Mesenchymal stem cell (in vitro differentiated cells and primary cell): ENCODE data around the gene ADGRL3.
"Not testable (repeated sequence)": the region's sequence is repeated elsewhere in the genome, so short reads cannot be mapped to it uniquely, and the experiment has no call there.

Source experiments
- DNase-seq: peaks from one replicate; pipeline ENCODE4 v3.0.0-alpha.2; 2013
- H2AFZ ChIP-seq: one replicate; pipeline ENCODE4 v1.6.1; 2013; ENCODE audit warnings: low read depth, mild to moderate bottlenecking, control low read depth, inconsistent platforms, low read length, moderate library complexity
- H2AK5ac ChIP-seq: 2 replicates; pipeline ENCODE4 v1.6.1; 2013; ENCODE audit warnings: low read length, moderate library complexity, mild to moderate bottlenecking, inconsistent platforms; ENCODE audit not compliant: severe bottlenecking
- H2BK120ac ChIP-seq: one replicate; pipeline ENCODE4 v1.6.1; 2013; ENCODE audit warnings: low read depth, mild to moderate bottlenecking, inconsistent platforms, low read length, moderate library complexity
- H2BK12ac ChIP-seq, 2 experiments: one replicate each; pipeline ENCODE4 v1.6.1; 2013; ENCODE audit warnings: inconsistent platforms in 2 of 2, low read length in 2 of 2, mild to moderate bottlenecking in 2 of 2, moderate library complexity in 2 of 2, control low read depth in 1 of 2
- H2BK15ac ChIP-seq: one replicate; pipeline ENCODE4 v1.6.1; 2013; ENCODE audit warnings: mild to moderate bottlenecking, low read depth, inconsistent platforms; ENCODE audit not compliant: poor library complexity, severe bottlenecking
- H2BK5ac ChIP-seq: 2 replicates; pipeline ENCODE4 v1.6.1; 2013; ENCODE audit warnings: low read depth, mild to moderate bottlenecking, low read length, control low read depth, inconsistent platforms; ENCODE audit not compliant: poor library complexity, severe bottlenecking
- H3K14ac ChIP-seq, 2 experiments: one replicate each; pipeline ENCODE4 v1.6.1; 2013; ENCODE audit warnings: inconsistent platforms in 2 of 2, low read length in 2 of 2, control low read depth in 1 of 2, mild to moderate bottlenecking in 1 of 2, moderate library complexity in 1 of 2
- H3K18ac ChIP-seq, 2 experiments: one replicate each; pipeline ENCODE4 v1.6.1; 2013; ENCODE audit warnings: inconsistent platforms in 2 of 2, low read length in 2 of 2, control low read depth in 1 of 2, low read depth in 1 of 2, mild to moderate bottlenecking in 1 of 2
- H3K23ac ChIP-seq, 2 experiments: one replicate each; pipeline ENCODE4 v1.6.1; 2013; ENCODE audit warnings: inconsistent platforms in 2 of 2, low read length in 2 of 2, mild to moderate bottlenecking in 2 of 2, moderate library complexity in 2 of 2, control low read depth in 1 of 2
- H3K27ac ChIP-seq: 2 replicates; pipeline ENCODE4 v1.5.1; 2013; ENCODE audit warnings: mild to moderate bottlenecking, moderate library complexity, low read length, control low read depth, inconsistent platforms; ENCODE audit not compliant: poor library complexity, severe bottlenecking
- H3K27me3 ChIP-seq, 2 experiments: 2 replicates each; pipeline versions ENCODE4 v1.6.1 to v1.7.0; 2013; ENCODE audit warnings: low read length in 2 of 2, mild to moderate bottlenecking in 2 of 2, moderate library complexity in 2 of 2, control low read depth in 1 of 2, inconsistent platforms in 1 of 2; ENCODE audit not compliant: control insufficient read depth in 1 of 2, insufficient read depth in 1 of 2
- H3K36me3 ChIP-seq, 2 experiments: 2 replicates each; pipeline versions ENCODE4 v1.6.1 to v1.7.0; 2013; ENCODE audit warnings: low read length in 2 of 2, control low read depth in 1 of 2, inconsistent platforms in 1 of 2, low read depth in 1 of 2, mild to moderate bottlenecking in 1 of 2; ENCODE audit not compliant: insufficient read depth in 2 of 2, control insufficient read depth in 1 of 2
- H3K4ac ChIP-seq, 2 experiments: one replicate each; pipeline ENCODE4 v1.6.1; 2013; ENCODE audit warnings: inconsistent platforms in 2 of 2, low read length in 2 of 2, mild to moderate bottlenecking in 2 of 2, moderate library complexity in 2 of 2, control low read depth in 1 of 2, low read depth in 1 of 2
- H3K4me1 ChIP-seq: 2 replicates; pipeline ENCODE4 v1.6.1; 2013; ENCODE audit warnings: low read depth, low read length, control low read depth; ENCODE audit not compliant: control insufficient read depth, insufficient read depth
- H3K4me2 ChIP-seq: 2 replicates; pipeline ENCODE4 v1.6.1; 2013; ENCODE audit warnings: low read length, mild to moderate bottlenecking, inconsistent platforms; ENCODE audit not compliant: poor library complexity, severe bottlenecking
- H3K4me3 ChIP-seq, 2 experiments: 2 replicates each; pipeline versions ENCODE4 v1.5.1 to v1.7.0; 2013; ENCODE audit warnings: low read length in 2 of 2, mild to moderate bottlenecking in 2 of 2, control low read depth in 1 of 2, low read depth in 1 of 2; ENCODE audit not compliant: insufficient read depth in 1 of 2
- H3K79me1 ChIP-seq: replicated peaks from 2 replicates; pipeline ENCODE4 v1.6.1; 2013; ENCODE audit warnings: mild to moderate bottlenecking, control low read depth, low read length, inconsistent platforms; ENCODE audit not compliant: poor library complexity, severe bottlenecking
- H3K9ac ChIP-seq: 2 replicates; pipeline ENCODE4 v1.7.0; 2013; ENCODE audit warnings: mild to moderate bottlenecking, low read length, moderate library complexity
- H3K9me3 ChIP-seq: 2 replicates; pipeline ENCODE4 v1.7.0; 2013; ENCODE audit warnings: mild to moderate bottlenecking, low read length; ENCODE audit not compliant: control insufficient read depth
- H4K8ac ChIP-seq: one replicate; pipeline ENCODE4 v1.6.1; 2013; ENCODE audit warnings: inconsistent platforms, mild to moderate bottlenecking, low read length, moderate library complexity
- H4K91ac ChIP-seq: one replicate; pipeline ENCODE4 v1.6.1; 2013; ENCODE audit warnings: mild to moderate bottlenecking, low read length, inconsistent platforms
- WGBS: methylation state at CpG from one replicate; pipeline ENCODE4 v1.1.7; 2013; ENCODE audit warnings: mixed read lengths; 5-methylcytosine and 5-hydroxymethylcytosine counted together

Gene ADGRL3

GRCh38 chr4:61207156-61207555 is 7.0 kb downstream of the ADGRL3 start:
- not testable (repeated sequence) for H3K4ac ChIP-seq, H2BK15ac ChIP-seq, H3K36me3 ChIP-seq, H3K14ac ChIP-seq, H2BK120ac ChIP-seq, H4K8ac ChIP-seq, H3K4me2 ChIP-seq, H2BK5ac ChIP-seq, H2BK12ac ChIP-seq, H3K4me3 ChIP-seq, H3K27ac ChIP-seq, H3K9ac ChIP-seq, H3K9me3 ChIP-seq, H3K18ac ChIP-seq, H3K23ac ChIP-seq, H4K91ac ChIP-seq, H3K79me1 ChIP-seq, DNase-seq, H2AFZ ChIP-seq, H2AK5ac ChIP-seq
- H3K4me1 ChIP-seq = peaks cover 10% of the 10 kb centered on the region
- peaks cover 12 to 14% of the 10 kb centered on the region in 2 experiments for H3K27me3 ChIP-seq

GRCh38 chr4:61210186-61210939 is 10.2 kb downstream of the ADGRL3 start:
- H3K27me3 ChIP-seq = no peaks in the 10 kb centered on the region
- no peak overlapping the region for H3K18ac ChIP-seq
- no peak overlapping the region for H3K4me3 ChIP-seq
- H2BK120ac ChIP-seq = no peak overlapping the region
- no peaks in the 10 kb centered on the region for H3K79me1 ChIP-seq
- H3K27ac ChIP-seq = no peak overlapping the region
- H3K9ac ChIP-seq = no peak overlapping the region
- no peak overlapping the region for H4K8ac ChIP-seq
- H3K4me2 ChIP-seq = no peak overlapping the region
- WGBS = 47% methylated on average over 4 of the region's 6 CpGs
- no peak overlapping the region for H3K23ac ChIP-seq
- no peaks in the 10 kb centered on the region for H3K36me3 ChIP-seq
- H2BK15ac ChIP-seq = no peak overlapping the region
- no peak overlapping the region for H3K4ac ChIP-seq
- no peak overlapping the region for H4K91ac ChIP-seq
- H3K4me1 ChIP-seq = no peaks in the 10 kb centered on the region
- no peak overlapping the region for H2AK5ac ChIP-seq
- peak; percentile 1 for DNase-seq
- H3K14ac ChIP-seq = no peak overlapping the region
- H2BK12ac ChIP-seq = no peak overlapping the region
- H3K9me3 ChIP-seq = no peaks in the 10 kb centered on the region
- no peak overlapping the region for H2BK5ac ChIP-seq
- no peak overlapping the region for H2AFZ ChIP-seq

GRCh38 chr4:61211781-61212180 is 11.7 kb downstream of the ADGRL3 start:
- H2BK12ac ChIP-seq = no peak overlapping the region
- H2AFZ ChIP-seq = no peak overlapping the region
- H3K27ac ChIP-seq = no peak overlapping the region
- H2AK5ac ChIP-seq = no peak overlapping the region
- no peaks in the 10 kb centered on the region for H3K79me1 ChIP-seq
- H3K14ac ChIP-seq = no peak overlapping the region
- H3K4me2 ChIP-seq = no peak overlapping the region
- H3K18ac ChIP-seq = no peak overlapping the region
- no peak overlapping the region for H4K8ac ChIP-seq
- no peak overlapping the region for H3K4ac ChIP-seq
- H4K91ac ChIP-seq = no peak overlapping the region
- no peaks in the 10 kb centered on the region for H3K27me3 ChIP-seq
- H3K9me3 ChIP-seq = no peaks in the 10 kb centered on the region
- no peak overlapping the region for H3K4me3 ChIP-seq
- no peak overlapping the region for H3K23ac ChIP-seq
- no peak overlapping the region for H2BK5ac ChIP-seq
- H3K9ac ChIP-seq = no peak overlapping the region
- 100% methylated on average over 1 of the region's 1 CpG for WGBS
- H3K4me1 ChIP-seq = no peaks in the 10 kb centered on the region
- no peak overlapping the region for H2BK15ac ChIP-seq
- DNase-seq = no peak
- H3K36me3 ChIP-seq = no peaks in the 10 kb centered on the region
- no peak overlapping the region for H2BK120ac ChIP-seq

- Histone ChIP-seq H2BK5ac (no peak overlapping the region), H3K27ac (no peak overlapping the region), H2AK5ac (no peak overlapping the region), H2BK120ac (no peak overlapping the region), H3K36me3 (no peaks in the 10 kb centered on the region), H2AFZ (no peak overlapping the region), H3K4me3 (no peak overlapping the region), H3K9me3 (no peaks in the 10 kb centered on the region), H2BK12ac (no peak overlapping the region), H2BK15ac (no peak overlapping the region), H3K23ac (no peak overlapping the region), H3K9ac (no peak overlapping the region), H3K27me3 (no peaks in the 10 kb centered on the region), H3K14ac (no peak overlapping the region), H4K91ac (no peak overlapping the region), H3K4me1 (no peaks in the 10 kb centered on the region), H3K4me2 (no peak overlapping the region), H3K79me1 (no peaks in the 10 kb centered on the region), H4K8ac (no peak overlapping the region), H3K4ac (no peak overlapping the region), H3K18ac (no peak overlapping the region)
- WGBS = 100% methylated on average over 2 of the region's 2 CpGs
- DNase-seq = no peak
These were observed 12.7 kb downstream of the ADGRL3 start for GRCh38 chr4:61212788-61213187.
